Measurements from ENCODE around the gene LRRC19.

- TF ChIP-seq CTCF (IDR thresholded peaks at IDR 0.05 in 8 of 11, conservative IDR thresholded peaks at IDR 0.05 in 3 of 11) (no peak), POLR2A (IDR thresholded peaks at IDR 0.05) (no peak), POLR2AphosphoS5 (IDR thresholded peaks at IDR 0.05) (no peak)
Observed at GRCh38 chr9:27022920-27023319, 17.4 kb upstream of the LRRC19 start.
